ENCODE measurements around the gene ST6GAL2.

The ST6GAL2 gene

GRCh38 chr2:106885971-106886915 lies at the start of gene ST6GAL2:
Gene ST6GAL2, minus strand, starts transcription at chr2:106886167. Its CDS starts 42,190 bp downstream, at chr2:106843977.
- DNase-seq, result peak; percentile 4

- DNase-seq, result no peak
Observed at GRCh38 chr2:106932644-106933043, 46.7 kb upstream of the ST6GAL2 start.

GRCh38 chr2:106931717-106932335 lies 45.9 kb upstream of the ST6GAL2 start:
- DNase-seq, result no peak

GRCh38 chr2:106921451-106921850 lies 35.5 kb upstream of the ST6GAL2 start:
- DNase-seq, result no peak

GRCh38 chr2:106919012-106919411 lies 33.0 kb upstream of the ST6GAL2 start:
- no peak for DNase-seq

- DNase-seq, result no peak
Observed at GRCh38 chr2:106904242-106904641, 18.3 kb upstream of the ST6GAL2 start.

- no peak for DNase-seq
Observed at GRCh38 chr2:106899786-106900530, 14.0 kb upstream of the ST6GAL2 start.

GRCh38 chr2:106894545-106894944 lies 8.6 kb upstream of the ST6GAL2 start:
- no peak for DNase-seq

- DNase-seq, result no peak
Observed at GRCh38 chr2:106892048-106892447, 6.1 kb upstream of the ST6GAL2 start.

- DNase-seq, result no peak
Observed at GRCh38 chr2:106890606-106891005, 4.6 kb upstream of the ST6GAL2 start.

GRCh38 chr2:106886916-106887758 lies 1.2 kb upstream of the ST6GAL2 start:
- peak; percentile 89 for DNase-seq

GRCh38 chr2:106885329-106885728 lies 638 bp downstream of the ST6GAL2 start:
- no peak for DNase-seq

- peak; percentile 17 for DNase-seq
Observed at GRCh38 chr2:106882673-106883072, 3.3 kb downstream of the ST6GAL2 start.

- DNase-seq, result no peak
Observed at GRCh38 chr2:106878206-106878605, 7.8 kb downstream of the ST6GAL2 start.

- no peak for DNase-seq
Observed at GRCh38 chr2:106876699-106877098, 9.3 kb downstream of the ST6GAL2 start.

GRCh38 chr2:106869512-106870275 lies 16.3 kb downstream of the ST6GAL2 start:
- DNase-seq, result no peak

- DNase-seq, result no peak
Observed at GRCh38 chr2:106868275-106868674, 17.7 kb downstream of the ST6GAL2 start.

GRCh38 chr2:106867196-106867953 lies 18.6 kb downstream of the ST6GAL2 start:
- no peak for DNase-seq

GRCh38 chr2:106866641-106867040 lies 19.3 kb downstream of the ST6GAL2 start:
- DNase-seq, result no peak

GRCh38 chr2:106864051-106864450 lies 21.9 kb downstream of the ST6GAL2 start:
- DNase-seq, result no peak

- no peak for DNase-seq
Observed at GRCh38 chr2:106863387-106863786, 22.6 kb downstream of the ST6GAL2 start.
